GM19467 (cell line): ENCODE measurements around the gene TXNRD3.
"Not testable (repeated sequence)": the region's sequence is repeated elsewhere in the genome, so short reads cannot be mapped to it uniquely, and the experiment has no call there.

Source experiments
- ATAC-seq: cut with Tn5 transposase; IDR thresholded peaks from one replicate; pipeline ENCODE4 v1.9.1; 2021; ENCODE audit warnings: mild to moderate bottlenecking, moderate library complexity; ENCODE audit not compliant: unreplicated experiment

TXNRD3 gene

GRCh38 chr3:126604691-126605090 is 50.2 kb downstream of the TXNRD3 start:
- ATAC-seq: no peak

- ATAC-seq: no peak
Measured at GRCh38 chr3:126599101-126599500, 55.8 kb downstream of the TXNRD3 start.

GRCh38 chr3:126595479-126595878 is 59.4 kb downstream of the TXNRD3 start:
- ATAC-seq: not testable (repeated sequence)

- not testable (repeated sequence) for ATAC-seq
Measured at GRCh38 chr3:126591515-126591914, 63.4 kb downstream of the TXNRD3 start.

- no peak for ATAC-seq
Measured at GRCh38 chr3:126582311-126582710, 72.6 kb downstream of the TXNRD3 start.

GRCh38 chr3:126581569-126581968 is 73.4 kb downstream of the TXNRD3 start:
- ATAC-seq: no peak

GRCh38 chr3:126580746-126581145 is 74.2 kb downstream of the TXNRD3 start:
- ATAC-seq: no peak

- ATAC-seq: no peak
Measured at GRCh38 chr3:126578702-126579101, 76.2 kb downstream of the TXNRD3 start.

GRCh38 chr3:126577261-126577660 is 77.7 kb downstream of the TXNRD3 start:
- ATAC-seq: no peak

- no peak for ATAC-seq
Measured at GRCh38 chr3:126573492-126574117, 81.3 kb downstream of the TXNRD3 start.

- ATAC-seq: no peak
Measured at GRCh38 chr3:126571078-126571477, 83.8 kb downstream of the TXNRD3 start.

GRCh38 chr3:126570103-126570541 is 84.8 kb downstream of the TXNRD3 start:
- ATAC-seq: no peak

GRCh38 chr3:126569390-126569975 is 85.4 kb downstream of the TXNRD3 start:
- ATAC-seq: no peak

GRCh38 chr3:126568776-126569342 is 86.1 kb downstream of the TXNRD3 start:
- ATAC-seq: no peak

GRCh38 chr3:126567696-126568438 is 87.1 kb downstream of the TXNRD3 start:
- ATAC-seq: no peak

- no peak for ATAC-seq
Measured at GRCh38 chr3:126562737-126563276, 92.1 kb downstream of the TXNRD3 start.

GRCh38 chr3:126558336-126559071 is 96.4 kb downstream of the TXNRD3 start, which contains the start of gene C3orf22:
C3orf22 (minus strand) TSS chr3:126558932; CDS start chr3:126553390, 5,542 bp downstream.
- no peak for ATAC-seq

GRCh38 chr3:126557761-126558160 is 97.2 kb downstream of the TXNRD3 start:
- ATAC-seq: no peak

- no peak for ATAC-seq
Measured at GRCh38 chr3:126557415-126557745, 97.5 kb downstream of the TXNRD3 start.
